Kidney epithelial cell (primary cell): Measurements from ENCODE around the gene PRRG1. TPM values are rescaled to one million over a fixed set of nuclear protein-coding genes. Genes with fewer than 3 reads are reported as not detected.
A peak's percentile ranks its signal among the peaks of the same experiment; 100 is the strongest.

Experiments used
- DNase-seq: peaks from one replicate; pipeline ENCODE4 v3.0.0-alpha.2; 2010; ENCODE audit warnings: low read depth
- H3K27me3 ChIP-seq: 2 replicates; pipeline ENCODE4 v1.6.0; 2011; ENCODE audit warnings: low read length; ENCODE audit not compliant: control insufficient read depth, insufficient read depth
- H3K36me3 ChIP-seq: 2 replicates; pipeline ENCODE4 v1.5.1; 2011; ENCODE audit warnings: low read length; ENCODE audit not compliant: control insufficient read depth, insufficient read depth
- H3K4me3 ChIP-seq: 2 replicates; pipeline ENCODE4 v1.5.1; 2011; ENCODE audit warnings: low read depth, mild to moderate bottlenecking, control low read depth, low read length
- total RNA-seq: library from RNA; depleted of rRNA; stranded (reverse); fragments of >200 nt; gene quantifications from 2 replicates; pipeline ENCODE4 v1.2.3, GENCODE V29; 2015
- TF ChIP-seq, protein P1 (sequence below): IDR thresholded peaks from 2 replicates; pipeline ENCODE4 v1.5.1; 2011; ENCODE audit warnings: mild to moderate bottlenecking, moderate library complexity, low read length, control low read depth, inconsistent platforms; ENCODE audit not compliant: insufficient read depth, poor library complexity, severe bottlenecking

PRRG1 gene
- total RNA-seq, 1 donor from 2014 or later: 17.6 TPM

DNA sequence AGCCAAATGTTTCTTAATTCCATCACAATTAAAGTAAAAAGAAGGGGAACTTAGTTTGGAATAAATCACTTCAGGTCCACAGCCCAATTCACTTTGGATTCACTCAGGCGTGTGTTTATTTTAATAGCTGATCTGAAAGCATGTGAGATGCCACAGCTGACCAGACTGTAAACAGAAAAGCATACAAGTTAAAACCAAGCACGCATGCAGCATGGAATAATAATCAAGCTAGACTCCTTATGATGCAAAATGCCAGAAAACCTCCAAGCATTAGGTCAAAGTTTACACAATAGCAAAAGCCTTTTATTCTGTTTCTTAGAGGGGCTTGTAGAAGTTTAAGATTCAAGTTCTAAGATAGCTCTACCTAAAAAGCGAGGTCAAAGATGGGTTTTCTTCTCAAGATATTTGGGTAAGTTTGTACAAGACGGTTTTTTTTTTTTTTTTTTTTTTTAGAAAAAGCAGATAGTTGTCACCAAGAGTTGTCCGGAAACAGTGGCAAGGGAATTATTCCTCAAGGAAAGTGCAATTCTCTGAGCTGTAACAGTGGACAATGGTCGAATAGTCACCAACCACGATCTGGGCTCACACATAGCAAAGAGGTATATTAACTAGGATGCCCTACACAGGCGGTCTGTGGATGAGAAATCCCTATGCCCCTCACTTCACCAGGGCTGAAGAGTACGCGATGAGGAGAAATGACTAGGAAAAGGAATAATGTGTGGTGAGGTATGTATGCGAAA, 763 bp upstream of the PRRG1 start:
- no peak for DNase-seq
- no peaks in the 10 kb centered on the region for H3K36me3 ChIP-seq
- H3K4me3 ChIP-seq: peak overlapping the region; percentile 81
- TF ChIP-seq, protein P1, sequence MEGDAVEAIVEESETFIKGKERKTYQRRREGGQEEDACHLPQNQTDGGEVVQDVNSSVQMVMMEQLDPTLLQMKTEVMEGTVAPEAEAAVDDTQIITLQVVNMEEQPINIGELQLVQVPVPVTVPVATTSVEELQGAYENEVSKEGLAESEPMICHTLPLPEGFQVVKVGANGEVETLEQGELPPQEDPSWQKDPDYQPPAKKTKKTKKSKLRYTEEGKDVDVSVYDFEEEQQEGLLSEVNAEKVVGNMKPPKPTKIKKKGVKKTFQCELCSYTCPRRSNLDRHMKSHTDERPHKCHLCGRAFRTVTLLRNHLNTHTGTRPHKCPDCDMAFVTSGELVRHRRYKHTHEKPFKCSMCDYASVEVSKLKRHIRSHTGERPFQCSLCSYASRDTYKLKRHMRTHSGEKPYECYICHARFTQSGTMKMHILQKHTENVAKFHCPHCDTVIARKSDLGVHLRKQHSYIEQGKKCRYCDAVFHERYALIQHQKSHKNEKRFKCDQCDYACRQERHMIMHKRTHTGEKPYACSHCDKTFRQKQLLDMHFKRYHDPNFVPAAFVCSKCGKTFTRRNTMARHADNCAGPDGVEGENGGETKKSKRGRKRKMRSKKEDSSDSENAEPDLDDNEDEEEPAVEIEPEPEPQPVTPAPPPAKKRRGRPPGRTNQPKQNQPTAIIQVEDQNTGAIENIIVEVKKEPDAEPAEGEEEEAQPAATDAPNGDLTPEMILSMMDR: no peak
- no peaks in the 10 kb centered on the region for H3K27me3 ChIP-seq

DNA sequence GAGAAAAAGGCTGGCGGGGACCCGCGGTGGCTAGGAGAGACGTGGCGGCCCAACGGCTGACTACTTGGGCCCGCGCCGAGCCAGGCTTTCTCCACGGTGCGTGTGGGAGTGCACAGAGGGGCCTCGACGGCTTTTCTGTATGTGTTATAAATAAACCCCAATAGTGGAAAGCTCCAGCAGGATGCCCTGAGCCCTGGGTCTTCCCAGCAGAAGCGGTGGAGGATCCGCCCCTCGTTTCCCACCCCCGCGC, 268 bp upstream of the PRRG1 start:
- Histone ChIP-seq H3K36me3 (no peaks in the 10 kb centered on the region), H3K4me3 (peak overlapping the region; percentile 81), H3K27me3 (no peaks in the 10 kb centered on the region)
- DNase-seq: no peak
- TF ChIP-seq, protein P1: no peak

DNA sequence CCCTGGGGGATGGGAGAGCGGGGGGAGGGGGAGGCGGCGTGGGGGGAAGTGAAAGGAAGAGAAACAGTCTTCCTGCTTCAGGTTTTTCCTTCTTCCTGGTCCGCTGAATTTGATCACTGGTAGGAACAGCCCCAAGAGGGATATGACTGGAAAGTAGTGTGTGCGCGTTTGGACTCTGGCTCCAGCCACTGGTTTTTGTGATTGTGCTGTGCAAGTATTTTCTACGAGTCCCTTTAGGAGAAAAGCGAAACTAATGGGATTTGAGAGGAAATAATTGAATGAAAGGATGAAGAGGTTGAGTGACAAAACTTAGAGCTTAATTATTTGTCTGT, 836 bp downstream of the PRRG1 start:
- TF ChIP-seq, protein P1: no peak
- no peaks in the 10 kb centered on the region for H3K27me3 ChIP-seq
- DNase-seq: no peak
- H3K4me3 ChIP-seq: peak overlapping the region; percentile 81
- no peaks in the 10 kb centered on the region for H3K36me3 ChIP-seq

DNA sequence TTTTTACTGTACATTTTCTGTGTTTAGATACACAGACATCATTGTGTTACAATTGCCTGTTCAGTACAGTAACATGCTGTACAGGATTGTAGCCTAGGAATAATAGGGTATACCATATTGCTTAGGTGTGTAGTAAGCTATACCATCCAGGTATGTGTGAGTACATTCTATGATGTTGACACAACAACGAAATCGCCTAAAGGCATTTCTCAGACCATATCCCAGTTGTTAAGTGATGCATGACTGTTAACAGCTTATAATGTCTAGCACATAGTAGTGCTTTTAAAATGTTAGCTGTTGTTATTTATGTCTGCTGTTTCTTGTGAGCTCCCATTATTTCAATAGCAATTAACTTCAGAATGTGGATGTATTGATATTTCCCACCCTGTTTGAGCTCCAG, 4.5 kb downstream of the PRRG1 start:
- Histone ChIP-seq H3K4me3 (no peak overlapping the region), H3K36me3 (no peaks in the 10 kb centered on the region), H3K27me3 (no peaks in the 10 kb centered on the region)
- no peak for DNase-seq
- TF ChIP-seq, protein P1: no peak

DNA sequence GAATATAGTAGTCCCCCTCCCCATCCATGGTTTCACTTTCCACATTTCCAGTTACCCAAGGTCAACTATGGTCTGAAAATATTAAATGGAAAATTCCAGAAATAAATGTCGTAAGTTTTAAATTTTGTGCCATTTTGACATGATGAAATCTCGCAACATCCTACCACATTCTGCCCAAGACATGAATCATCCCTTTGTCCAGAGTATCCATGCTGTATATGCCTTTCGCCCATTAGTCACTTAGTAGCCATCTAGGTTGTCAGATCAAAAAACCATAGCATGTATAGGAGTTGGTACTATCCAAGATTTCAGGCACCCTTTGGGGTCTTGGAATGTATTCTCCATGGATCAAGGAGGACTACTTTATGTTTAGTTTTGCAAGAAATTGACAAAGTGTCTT, 8.3 kb downstream of the PRRG1 start:
- no peaks in the 10 kb centered on the region for H3K27me3 ChIP-seq
- no peak for DNase-seq
- H3K36me3 ChIP-seq: no peaks in the 10 kb centered on the region
- H3K4me3 ChIP-seq: no peak overlapping the region
- TF ChIP-seq, protein P1: no peak

DNA sequence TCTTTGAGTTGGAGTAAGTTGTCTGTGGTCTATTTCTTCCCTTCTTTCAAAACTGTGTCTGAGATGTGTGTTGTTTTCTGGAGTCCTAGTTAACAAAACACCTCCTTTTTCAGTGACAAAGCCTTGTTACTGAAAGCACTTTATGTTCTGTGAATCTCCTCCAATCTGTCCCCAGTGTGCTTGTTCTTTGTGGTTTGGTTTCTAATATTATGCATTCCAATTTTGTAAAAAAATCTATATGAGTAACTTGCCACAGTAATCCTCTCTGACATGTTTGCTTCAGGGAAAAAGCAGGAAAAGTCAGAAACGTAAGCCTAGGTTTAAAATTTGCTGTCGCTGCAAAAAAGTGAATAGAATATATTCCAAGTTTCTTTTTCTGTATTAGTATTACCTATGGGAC, 12.4 kb downstream of the PRRG1 start:
- H3K36me3 ChIP-seq: no peaks in the 10 kb centered on the region
- H3K27me3 ChIP-seq: no peaks in the 10 kb centered on the region
- H3K4me3 ChIP-seq: no peak overlapping the region
- TF ChIP-seq, protein P1: no peak
- no peak for DNase-seq
